HepG2 (cell line): ENCODE results near the gene HDGFL3. TPM values are rescaled to one million over a fixed set of nuclear protein-coding genes. Genes with fewer than 3 reads are reported as not detected.

Experiments
- ATAC-seq: fragments of 200-7000 bp; cut with Tn5 transposase; 3 replicates; pipeline ENCODE4 v1.9.1; 2020; ENCODE audit warnings: mild to moderate bottlenecking, moderate library complexity
- BruUV-seq: library from RNA; stranded (reverse); fragments of 400-500 nt; replicated peaks from 2 replicates; lab custom pipeline; 2021; lab: Mats Ljungman, UMichigan
- CTCF ChIA-PET: fragments of 300-600 bp; formaldehyde crosslinking; extraction: SDS; loops from one replicate; lab custom pipeline; 2021; ENCODE audit warnings: low total read pairs, inconsistent platforms, low intra/inter-chr PET ratio; lab: Yijun Ruan, JAX
- POLR2A ChIA-PET: fragments of 350-600 bp; sonication (Branson Sonifier 250); formaldehyde crosslinking; loops from one replicate; lab custom pipeline; 2020; ENCODE audit warnings: antibody characterized with exemption, inconsistent platforms; lab: Yijun Ruan, JAX
- DNase-seq: peaks from one replicate; pipeline ENCODE4 v3.0.0-alpha.2; 2015; ENCODE audit warnings: low spot score
- FAIRE-seq: peaks from 3 replicates; lab custom pipeline; 2011; peaks lifted over from hg19 to GRCh38; lab: Jason Lieb, UNC
- H2AFZ ChIP-seq: one replicate; pipeline ENCODE4 v1.6.1; 2011; ENCODE audit warnings: low read length, inconsistent platforms
- H3K27ac ChIP-seq: fragments of 300-600 bp; 3 replicates; pipeline ENCODE4 v1.8.0; 2011; ENCODE audit warnings: mixed run types, mild to moderate bottlenecking, mixed read lengths, low read length, inconsistent platforms; ENCODE audit not compliant: insufficient read depth; ENCODE audit errors: extremely low read length
- H3K27me3 ChIP-seq, 2 experiments: fragments of 200-600 bp in 1 of 2; 2 replicates in 1 of 2; 3 replicates in 1 of 2; pipeline versions ENCODE4 v1.6.0 to v1.8.0; 2011; ENCODE audit warnings: low read length in 2 of 2, mild to moderate bottlenecking in 2 of 2, moderate library complexity in 2 of 2, inconsistent platforms in 1 of 2; ENCODE audit not compliant: insufficient read depth in 2 of 2, control insufficient read depth in 1 of 2
- H3K36me3 ChIP-seq, 2 experiments: fragments of 200-600 bp in 1 of 2; replicated peaks in 1 of 2; 2 replicates in 1 of 2; 3 replicates in 1 of 2; pipeline versions ENCODE4 v1.5.1 to v1.8.0; 2011; ENCODE audit warnings: low read length in 2 of 2, inconsistent platforms in 1 of 2; ENCODE audit not compliant: insufficient read depth in 2 of 2, control insufficient read depth in 1 of 2
- H3K4me1 ChIP-seq: 2 replicates; pipeline ENCODE4 v1.5.1; 2012; ENCODE audit warnings: low read length, inconsistent platforms; ENCODE audit not compliant: insufficient read depth
- H3K4me2 ChIP-seq: 2 replicates; pipeline ENCODE4 v1.6.0; 2011; ENCODE audit warnings: low read depth, low read length, inconsistent platforms
- H3K4me3 ChIP-seq, 3 experiments: fragments of 200-600 bp in 1 of 3; sonication (generic), shearing (Covaris generic) in 1 of 3; replicated peaks in 1 of 3; 2 replicates each; pipeline ENCODE4 v1.5.1; 2011 to 2016; ENCODE audit warnings: low read length in 3 of 3, inconsistent platforms in 2 of 3, low read depth in 2 of 3, mild to moderate bottlenecking in 2 of 3, control low read depth in 1 of 3, mixed read lengths in 1 of 3; ENCODE audit not compliant: insufficient read depth in 1 of 3
- H3K79me2 ChIP-seq: one replicate; pipeline ENCODE4 v1.6.1; 2011; ENCODE audit warnings: low read length, inconsistent platforms; ENCODE audit not compliant: insufficient read depth
- H3K9ac ChIP-seq: 2 replicates; pipeline ENCODE4 v1.6.0; 2011; ENCODE audit warnings: mild to moderate bottlenecking, low read depth, low read length, inconsistent platforms; ENCODE audit not compliant: insufficient read depth
- H3K9me3 ChIP-seq: 2 replicates; pipeline ENCODE4 v1.5.1; 2012; ENCODE audit warnings: mild to moderate bottlenecking, low read length
- H4K20me1 ChIP-seq: 2 replicates; pipeline ENCODE4 v1.6.0; 2011; ENCODE audit warnings: inconsistent platforms, mild to moderate bottlenecking, low read length, moderate library complexity; ENCODE audit not compliant: insufficient read depth
- FOXA1 ChIP-seq, 2 experiments: fragments of 450-650 bp in 1 of 2; sonication (generic) in 1 of 2; formaldehyde crosslinking in 1 of 2; IDR thresholded peaks; 2 replicates each; pipeline versions ENCODE4 v1.4.0 to v1.6.1; 2016 to 2020; ENCODE audit warnings: missing genetic modification reagents in 1 of 2
- HDAC6 ChIP-seq: fragments of 200-600 bp; sonication (generic); IDR thresholded peaks from 2 replicates; pipeline ENCODE4 v1.7.0; 2017; ENCODE audit warnings: mild to moderate bottlenecking, antibody characterized with exemption, low read length, low read depth
- MAZ ChIP-seq, 2 experiments: sonication (generic) in 1 of 2; formaldehyde crosslinking in 1 of 2; IDR thresholded peaks; 2 replicates each; pipeline versions ENCODE4 v1.5.0 to v1.6.1; 2012 to 2020; ENCODE audit warnings: low read depth in 2 of 2, mild to moderate bottlenecking in 2 of 2, borderline replicate concordance in 1 of 2, improper control_type of control experiment in 1 of 2, low read length in 1 of 2, missing genetic modification reagents in 1 of 2, moderate library complexity in 1 of 2
- PRMT3 ChIP-seq: sonication (generic); formaldehyde crosslinking; IDR thresholded peaks from 2 replicates; pipeline ENCODE4 v1.8.1; 2022; ENCODE audit warnings: low read depth, mild to moderate bottlenecking, moderate library complexity, missing genetic modification reagents, borderline replicate concordance
- XBP1 ChIP-seq: sonication (generic); formaldehyde crosslinking; IDR thresholded peaks from 2 replicates; pipeline ENCODE4 v1.5.0; 2020; ENCODE audit warnings: missing genetic modification reagents
- ZBTB4 ChIP-seq: sonication (generic); formaldehyde crosslinking; IDR thresholded peaks from 2 replicates; pipeline ENCODE4 v1.4.0; 2020; ENCODE audit warnings: missing genetic modification reagents, mild to moderate bottlenecking, borderline replicate concordance
- ZNF256 ChIP-seq: sonication (generic); formaldehyde crosslinking; conservative IDR thresholded peaks from 2 replicates; pipeline ENCODE4 v1.4.0; 2020; ENCODE audit warnings: missing genetic modification reagents
- ZNF318 ChIP-seq: sonication (generic); formaldehyde crosslinking; IDR thresholded peaks from 2 replicates; pipeline ENCODE4 v1.4.0; 2020; ENCODE audit warnings: mild to moderate bottlenecking, missing genetic modification reagents
- ZNF382 ChIP-seq: sonication (generic); formaldehyde crosslinking; IDR thresholded peaks from 2 replicates; pipeline ENCODE4 v1.5.0; 2020; ENCODE audit warnings: missing genetic modification reagents, mild to moderate bottlenecking, borderline replicate concordance
- WGBS: methylation state at CpG from one replicate; pipeline ENCODE4 v1.1.6; 2017; ENCODE audit warnings: low lambda C conversion rate; 5-methylcytosine and 5-hydroxymethylcytosine counted together
- in situ Hi-C: cut with HindIII; loops from 2 replicates; pipeline ENCODE4 v1.10.0; 2017; ENCODE audit warnings: low pct_unique_long_range_greater_than_20kb; ENCODE audit not compliant: extremely low pct_ligation_motif_present
- intact Hi-C: fragments of 100-400 bp; cut with micrococcal nuclease; formaldehyde crosslinking; loops from one replicate; pipeline ENCODE4 v1.10.0; 2022; ENCODE audit not compliant: unreplicated experiment
- polyA plus RNA-seq, 8 experiments: library from polyadenylated mRNA; depleted of rRNA in 3 of 8; stranded (reverse) in 7 of 8; unstranded in 1 of 8; fragments of >200 nt; fragmentation: Illumina TruSeq in 4 of 8; extraction: Trizol in 4 of 8; gene quantifications; 2 replicates each; pipeline versions ENCODE4 v1.2.1 to v1.2.3, GENCODE V29; 2011 to 2016; ENCODE audit warnings: low read depth in 4 of 8, missing spikeins in 1 of 8, mixed read lengths in 1 of 8; ENCODE audit not compliant: insufficient read depth in 1 of 8
- total RNA-seq, 5 experiments: library from RNA; depleted of rRNA; stranded (reverse); fragments of >200 nt; fragmentation: Illumina TruSeq; extraction: Trizol; gene quantifications; 2 replicates each; pipeline ENCODE4 v1.2.3, GENCODE V29; 2016; ENCODE audit warnings: low read depth in 1 of 5

The HDGFL3 gene
- total and polyA plus RNA-seq, 2 of the 13 experiments (the other 11 are each of a cell fraction or from before 2014, with no cell fraction given): 0.07 to 0.09 TPM

- no peak for TF ChIP-seq ZBTB4 (CRISPR knock-in tag)
- no peak for TF ChIP-seq ZNF256 (CRISPR knock-in tag)
- TF ChIP-seq HDAC6: no peak
Observed at GRCh38 chr15:83178869-83179325, 28.7 kb downstream of the HDGFL3 start (continued).

GRCh38 chr15:83178390-83178789 is 29.2 kb downstream of the HDGFL3 start:
- H3K4me2 ChIP-seq: no peak overlapping the region
- POLR2A ChIA-PET: no interaction called here
- CTCF ChIA-PET: no interaction called here
- H3K27ac ChIP-seq: no peak overlapping the region
- 7% methylated on average over 2 of the region's 2 CpGs for WGBS
- DNase-seq (no peak), ATAC-seq (no peak), FAIRE-seq (no peak)
- H3K36me3 ChIP-seq: no peaks in the 10 kb centered on the region
- intact Hi-C loops (no loop called here), in situ Hi-C loops (no loop called here)
- H3K4me1 ChIP-seq: no peaks in the 10 kb centered on the region
- H3K4me3 ChIP-seq: no peak overlapping the region
- no peaks in the 10 kb centered on the region for H4K20me1 ChIP-seq
- BruUV-seq: no TSS peak
- H3K9ac ChIP-seq: no peak overlapping the region
- no peaks in the 10 kb centered on the region for H3K9me3 ChIP-seq
- no peak overlapping the region for H2AFZ ChIP-seq
- peaks cover 2 to 15% of the 10 kb centered on the region in 2 experiments; a peak in 3 of 5 replicates for H3K27me3 ChIP-seq
- H3K79me2 ChIP-seq: no peaks in the 10 kb centered on the region
- TF ChIP-seq XBP1 (CRISPR knock-in tag) (no peak), ZNF318 (CRISPR knock-in tag) (no peak), FOXA1 (IDR thresholded peaks at IDR 0.05) (no peak), FOXA1 (CRISPR knock-in tag; IDR thresholded peaks at IDR 0.05) (no peak), MAZ (IDR thresholded peaks at IDR 0.05; ENCODE audit: borderline replicate concordance, low read depth, low read length) (no peak), MAZ (CRISPR knock-in tag; IDR thresholded peaks at IDR 0.05; ENCODE audit: low read depth) (no peak), PRMT3 (CRISPR knock-in tag) (no peak), ZNF382 (CRISPR knock-in tag) (no peak)
